HFFc6 (cell line): ENCODE results near the gene RAPGEF1. TPM values are rescaled to one million over a fixed set of nuclear protein-coding genes. Genes with fewer than 3 reads are reported as not detected.

ENCODE experiments used
- DNase-seq: peaks from one replicate; pipeline ENCODE4 v3.0.0-alpha.2; 2018
- H3K27ac Mint-ChIP-seq: 2 replicates; pipeline ENCODE4 v1.8.0; 2020; ENCODE audit warnings: mild to moderate bottlenecking, mixed read lengths
- H3K27me3 Mint-ChIP-seq: 2 replicates; pipeline ENCODE4 v1.8.0; 2021; ENCODE audit warnings: mild to moderate bottlenecking, moderate library complexity, mixed read lengths; ENCODE audit not compliant: insufficient read depth
- H3K36me3 Mint-ChIP-seq: 2 replicates; pipeline ENCODE4 v1.8.0; 2021; ENCODE audit warnings: low read depth, mixed read lengths
- H3K4me1 Mint-ChIP-seq: 2 replicates; pipeline ENCODE4 v1.8.0; 2020; ENCODE audit warnings: low read depth, mixed read lengths
- H3K4me3 Mint-ChIP-seq: 2 replicates; pipeline ENCODE4 v1.8.0; 2020; ENCODE audit warnings: mild to moderate bottlenecking, moderate library complexity, mixed read lengths
- H3K9me3 Mint-ChIP-seq: 2 replicates; pipeline ENCODE4 v1.8.0; 2020; ENCODE audit warnings: mild to moderate bottlenecking, mixed read lengths
- CTCF ChIP-seq: fragments of 200-600 bp; sonication (generic); IDR thresholded peaks from 2 replicates; pipeline ENCODE4 v1.5.0; 2021; ENCODE audit warnings: antibody characterized with exemption, mild to moderate bottlenecking
- total RNA-seq, 6 experiments: library from RNA; stranded (reverse); fragmentation: NEBNext Ultra II Directional; extraction: Animal tissue kit (Norgen Biotek cat#: 25700); gene quantifications; 2 replicates in 1 of 6; 3 replicates in 5 of 6; pipeline ENCODE4 v1.2.3, GENCODE V29; 2021

The RAPGEF1 gene
- total RNA-seq, 6 experiments from 2014 or later, result 38.6 to 46.6 (median 42.3) TPM

- Mint-ChIP-seq H3K36me3 (peaks cover 9% of the 10 kb centered on the region), H3K27me3 (no peaks in the 10 kb centered on the region), H3K9me3 (no peaks in the 10 kb centered on the region), H3K4me1 (peaks cover 39% of the 10 kb centered on the region), H3K4me3 (no peak overlapping the region), H3K27ac (no peak overlapping the region)
- no peak for DNase-seq
- TF ChIP-seq CTCF, result no peak
These were observed 108.6 kb downstream of the RAPGEF1 start for GRCh38 chr9:131631306-131631705.

GRCh38 chr9:131630205-131630831 lies 109.6 kb downstream of the RAPGEF1 start:
- H3K9me3 Mint-ChIP-seq, result no peaks in the 10 kb centered on the region
- H3K27me3 Mint-ChIP-seq, result no peaks in the 10 kb centered on the region
- H3K27ac Mint-ChIP-seq, result no peak overlapping the region
- no peak for DNase-seq
- H3K36me3 Mint-ChIP-seq, result peaks cover 9% of the 10 kb centered on the region
- H3K4me1 Mint-ChIP-seq, result peaks cover 36% of the 10 kb centered on the region
- H3K4me3 Mint-ChIP-seq, result no peak overlapping the region
- no peak for TF ChIP-seq CTCF

- Mint-ChIP-seq H3K27ac (no peak overlapping the region), H3K9me3 (no peaks in the 10 kb centered on the region), H3K36me3 (peaks cover 12% of the 10 kb centered on the region), H3K27me3 (no peaks in the 10 kb centered on the region), H3K4me3 (no peak overlapping the region), H3K4me1 (peaks cover 36% of the 10 kb centered on the region)
- TF ChIP-seq CTCF, result no peak
- DNase-seq, result no peak
These were observed 110.1 kb downstream of the RAPGEF1 start for GRCh38 chr9:131629825-131630204.

- H3K27ac Mint-ChIP-seq, result no peak overlapping the region
These were observed 110.7 kb downstream of the RAPGEF1 start for GRCh38 chr9:131629226-131629500.

GRCh38 chr9:131628459-131629225 lies 111.2 kb downstream of the RAPGEF1 start:
- Mint-ChIP-seq H3K4me3 (no peak overlapping the region), H3K27ac (no peak overlapping the region), H3K9me3 (no peaks in the 10 kb centered on the region), H3K27me3 (no peaks in the 10 kb centered on the region), H3K36me3 (peaks cover 13% of the 10 kb centered on the region), H3K4me1 (peaks cover 38% of the 10 kb centered on the region)
- no peak for DNase-seq
- no peak for TF ChIP-seq CTCF

More at GRCh38 chr9:131629226-131629500, 110.7 kb downstream of the RAPGEF1 start:
- Mint-ChIP-seq H3K4me3 (no peak overlapping the region), H3K4me1 (peaks cover 39% of the 10 kb centered on the region), H3K36me3 (peaks cover 13% of the 10 kb centered on the region), H3K9me3 (no peaks in the 10 kb centered on the region), H3K27me3 (no peaks in the 10 kb centered on the region)
- no peak for TF ChIP-seq CTCF
- no peak for DNase-seq
